ENCODE results near the gene DDX27. TPM values are rescaled to one million over a fixed set of nuclear protein-coding genes. Genes with fewer than 3 reads are reported as not detected.
A peak's percentile ranks its signal among the peaks of the same experiment; 100 is the strongest.

Gene DDX27
- total RNA-seq, 2 donors from 2014 or later, result 18.2 to 42.8 TPM

DNA sequence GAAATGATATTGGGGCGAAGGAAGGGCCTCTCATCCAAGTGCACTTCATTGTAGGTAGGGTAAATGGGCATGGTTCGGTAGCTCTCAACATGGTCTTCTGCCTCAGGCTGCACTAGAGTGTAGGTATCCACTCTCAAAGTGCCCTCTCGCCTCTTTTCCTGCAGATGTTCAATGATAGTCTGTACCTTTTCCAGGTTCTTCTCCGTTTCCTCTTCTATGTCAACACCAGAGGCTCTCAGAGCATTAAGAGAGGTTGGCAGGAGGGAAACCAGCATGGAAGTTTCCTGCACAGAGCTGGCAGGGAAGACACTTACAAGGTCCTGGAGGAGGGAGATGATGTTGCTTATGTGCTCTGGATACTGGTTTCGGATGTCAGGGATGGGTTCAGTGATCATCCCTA lies 51.5 kb downstream of the DDX27 start:
- WGBS, 2 donors, result 93 to 99% methylated on average over 5 of the region's 5 CpGs
- Histone ChIP-seq H3K36me3 (replicated peaks in 1 of 2; ENCODE audit: insufficient read depth in 1 of 2, low read depth in 2 of 2) (peaks cover 5% of the 10 kb centered on the region in 2 donors), H3K27ac (no peak overlapping the region), H3K27me3 (no peaks in the 10 kb centered on the region), H3K4me3 (no peak overlapping the region), H3K4me1 (peaks cover 29% of the 10 kb centered on the region), H3K9me3 (no peaks in the 10 kb centered on the region)
- DNase-seq (no peak), ATAC-seq (no peak)
- intact Hi-C loops (cut with DNase I), result no loop called here
- no peak for TF ChIP-seq CTCF (IDR thresholded peaks at IDR 0.05)

- Histone ChIP-seq H3K4me1 (peaks cover 40% of the 10 kb centered on the region), H3K9me3 (no peaks in the 10 kb centered on the region), H3K36me3 (replicated peaks in 1 of 2; ENCODE audit: insufficient read depth in 1 of 2, low read depth in 2 of 2) (peaks cover 5% of the 10 kb centered on the region in 2 donors), H3K27me3 (no peaks in the 10 kb centered on the region), H3K4me3 (no peak overlapping the region), H3K27ac (no peak overlapping the region)
- no peak for ATAC-seq
- intact Hi-C loops (cut with DNase I), result no loop called here
- DNase-seq, result no peak
- no peak for TF ChIP-seq CTCF (IDR thresholded peaks at IDR 0.05)
- no peak for TF ChIP-seq POLR2A (IDR thresholded peaks at IDR 0.05)
- 56% methylated on average over 1 of the region's 1 CpG for WGBS, 2 donors
These were observed 53.4 kb downstream of the DDX27 start for GRCh38 chr20:49272654-49273053.

- ATAC-seq (no peak), DNase-seq (no peak)
- peaks cover 35% of the 10 kb centered on the region for H3K4me1 ChIP-seq
- H3K36me3 ChIP-seq (replicated peaks in 1 of 2; ENCODE audit: insufficient read depth in 1 of 2, low read depth in 2 of 2), result peaks cover 5% of the 10 kb centered on the region in 2 donors
- no peaks in the 10 kb centered on the region for H3K27me3 ChIP-seq
- H3K4me3 ChIP-seq, result no peak overlapping the region
- TF ChIP-seq CTCF (IDR thresholded peaks at IDR 0.05), result no peak
- TF ChIP-seq POLR2A (IDR thresholded peaks at IDR 0.05), result no peak
- 91 to 92% methylated on average over 8 of the region's 8 CpGs for WGBS, 2 donors
- no peaks in the 10 kb centered on the region for H3K9me3 ChIP-seq
- intact Hi-C loops (cut with DNase I), result no loop called here
- H3K27ac ChIP-seq, result no peak overlapping the region
These were observed 54.6 kb downstream of the DDX27 start for GRCh38 chr20:49273696-49274277.

GRCh38 chr20:49275216-49275615 lies 56.0 kb downstream of the DDX27 start:
- ATAC-seq, result no peak
- no peaks in the 10 kb centered on the region for H3K27me3 ChIP-seq
- whole genome bisulfite sequencing, 2 donors, result 78 to 93% methylated on average over 4 of the region's 4 CpGs
- H3K9me3 ChIP-seq, result no peaks in the 10 kb centered on the region
- no peak overlapping the region for H3K4me3 ChIP-seq
- H3K4me1 ChIP-seq, result peaks cover 38% of the 10 kb centered on the region
- intact Hi-C loops (cut with DNase I), result no loop called here
- no peak for TF ChIP-seq CTCF (IDR thresholded peaks at IDR 0.05)
- TF ChIP-seq POLR2A (IDR thresholded peaks at IDR 0.05), result no peak
- DNase-seq, result no peak
- no peak overlapping the region for H3K27ac ChIP-seq
- H3K36me3 ChIP-seq (replicated peaks in 1 of 2; ENCODE audit: insufficient read depth in 1 of 2, low read depth in 2 of 2), result peaks cover 5 to 7% of the 10 kb centered on the region in 2 donors

DNA sequence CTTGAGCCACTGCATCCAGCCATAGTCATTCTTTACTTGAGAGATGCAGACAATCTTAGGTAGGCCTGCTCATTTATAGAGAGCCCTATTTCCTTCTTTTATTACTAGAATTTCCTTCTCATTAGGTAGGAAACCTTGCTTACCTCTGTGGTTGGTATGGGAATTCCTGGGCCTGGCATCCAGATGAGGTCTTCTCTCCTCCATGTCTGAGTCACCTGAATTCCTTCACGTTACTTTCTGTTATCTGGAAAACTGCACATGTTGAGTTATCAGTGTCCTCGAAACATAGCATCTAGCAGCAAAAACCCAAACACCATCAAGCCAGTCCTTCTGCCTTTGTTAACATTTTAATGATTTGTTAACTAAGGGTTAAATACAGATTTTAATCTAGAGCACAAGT lies 56.4 kb downstream of the DDX27 start:
- TF ChIP-seq CTCF (IDR thresholded peaks at IDR 0.05) (no peak), POLR2A (IDR thresholded peaks at IDR 0.05) (no peak)
- intact Hi-C loops (cut with DNase I), result no loop called here
- Histone ChIP-seq H3K27ac (peak overlapping the region in 1 of 4 donors; percentile 99), H3K4me3 (no peak overlapping the region), H3K9me3 (peaks cover 0 to 3% (median 0%) of the 10 kb centered on the region in 3 donors), H3K27me3 (no peaks in the 10 kb centered on the region), H3K36me3 (replicated peaks in 1 of 2; ENCODE audit: insufficient read depth in 1 of 2, low read depth in 2 of 2) (peaks cover 9 to 12% of the 10 kb centered on the region in 2 donors), H3K4me1 (peaks cover 38% of the 10 kb centered on the region)
- ATAC-seq (no peak), DNase-seq (no peak)
- WGBS, 2 donors, result 35 to 42% methylated on average over 2 of the region's 2 CpGs
